ENCODE measurements around the gene TSPAN2.

The TSPAN2 gene

GRCh38 chr1:115078708-115079107 lies 10.6 kb downstream of the TSPAN2 start:
- no peak overlapping the region for H3K4me3 ChIP-seq (ENCODE audit: low read depth, low read length)
- DNase-seq (ENCODE audit: low read depth) = no peak

- no peak for DNase-seq (ENCODE audit: low read depth)
- no peak overlapping the region for H3K4me3 ChIP-seq (ENCODE audit: low read depth, low read length)
Measured at GRCh38 chr1:115077984-115078330, 11.3 kb downstream of the TSPAN2 start.

GRCh38 chr1:115077286-115077983 lies 11.9 kb downstream of the TSPAN2 start:
- DNase-seq (ENCODE audit: low read depth) = no peak
- H3K4me3 ChIP-seq (ENCODE audit: low read depth, low read length) = no peak overlapping the region

GRCh38 chr1:115076384-115076915 lies 12.9 kb downstream of the TSPAN2 start:
- H3K4me3 ChIP-seq (ENCODE audit: low read depth, low read length) = no peak overlapping the region
- DNase-seq (ENCODE audit: low read depth) = no peak

- no peak overlapping the region for H3K4me3 ChIP-seq (ENCODE audit: low read depth, low read length)
- no peak for DNase-seq (ENCODE audit: low read depth)
Measured at GRCh38 chr1:115074839-115075534, 14.3 kb downstream of the TSPAN2 start.

- H3K4me3 ChIP-seq (ENCODE audit: low read depth, low read length) = no peak overlapping the region
- DNase-seq (ENCODE audit: low read depth) = no peak
Measured at GRCh38 chr1:115073298-115074087, 15.8 kb downstream of the TSPAN2 start.

- DNase-seq (ENCODE audit: low read depth) = no peak
Measured at GRCh38 chr1:115071012-115071664, 18.2 kb downstream of the TSPAN2 start.

GRCh38 chr1:115069659-115070308 lies 19.5 kb downstream of the TSPAN2 start:
- no peak overlapping the region for H3K4me3 ChIP-seq (ENCODE audit: low read depth, low read length)
- DNase-seq (ENCODE audit: low read depth) = no peak

More at GRCh38 chr1:115071012-115071664, 18.2 kb downstream of the TSPAN2 start:
- H3K4me3 ChIP-seq (ENCODE audit: low read depth, low read length) = no peak overlapping the region

GRCh38 chr1:115068826-115069585 lies 20.3 kb downstream of the TSPAN2 start:
- no peak overlapping the region for H3K4me3 ChIP-seq (ENCODE audit: low read depth, low read length)
- no peak for DNase-seq (ENCODE audit: low read depth)

- no peak for DNase-seq (ENCODE audit: low read depth)
- no peak overlapping the region for H3K4me3 ChIP-seq (ENCODE audit: low read depth, low read length)
Measured at GRCh38 chr1:115067161-115067859, 22.0 kb downstream of the TSPAN2 start.

- no peak overlapping the region for H3K4me3 ChIP-seq (ENCODE audit: low read depth, low read length)
- no peak for DNase-seq (ENCODE audit: low read depth)
Measured at GRCh38 chr1:115065021-115065420, 24.3 kb downstream of the TSPAN2 start.

GRCh38 chr1:115064461-115064860 lies 24.8 kb downstream of the TSPAN2 start:
- DNase-seq (ENCODE audit: low read depth) = no peak

GRCh38 chr1:115063228-115063901 lies 25.9 kb downstream of the TSPAN2 start:
- no peak for DNase-seq (ENCODE audit: low read depth)
- H3K4me3 ChIP-seq (ENCODE audit: low read depth, low read length) = no peak overlapping the region

More at GRCh38 chr1:115064461-115064860, 24.8 kb downstream of the TSPAN2 start:
- H3K4me3 ChIP-seq (ENCODE audit: low read depth, low read length) = no peak overlapping the region

GRCh38 chr1:115062542-115063004 lies 26.7 kb downstream of the TSPAN2 start:
- H3K4me3 ChIP-seq (ENCODE audit: low read depth, low read length) = no peak overlapping the region
- DNase-seq (ENCODE audit: low read depth) = no peak

GRCh38 chr1:115060501-115060900 lies 28.8 kb downstream of the TSPAN2 start:
- no peak overlapping the region for H3K4me3 ChIP-seq (ENCODE audit: low read depth, low read length)
- DNase-seq (ENCODE audit: low read depth) = no peak

- DNase-seq (ENCODE audit: low read depth) = no peak
- no peak overlapping the region for H3K4me3 ChIP-seq (ENCODE audit: low read depth, low read length)
Measured at GRCh38 chr1:115059316-115059715, 30.0 kb downstream of the TSPAN2 start.

GRCh38 chr1:115057661-115058254 lies 31.5 kb downstream of the TSPAN2 start:
- no peak overlapping the region for H3K4me3 ChIP-seq (ENCODE audit: low read depth, low read length)
- DNase-seq (ENCODE audit: low read depth) = no peak

All from skeletal muscle cell (primary cell).